Spleen (tissue), 7 donors: ENCODE measurements around the gene ANKRD44.

Experiments used
- POLR2A ChIP-seq, 3 donors: fragments of 450-650 bp; IDR thresholded peaks; one replicate each; pipeline ENCODE4 v1.5.1; 2017; ENCODE audit warnings: antibody characterized with exemption in 3 of 3, mild to moderate bottlenecking in 1 of 3
- POLR2AphosphoS5 ChIP-seq, 3 donors: sonication (generic); formaldehyde crosslinking; IDR thresholded peaks; one replicate each; pipeline ENCODE4 v1.5.1; 2017; ENCODE audit warnings: antibody characterized with exemption in 3 of 3
- TF ChIP-seq, protein P1 (sequence below), 11 experiments: fragments of 200-600 bp in 7 of 11; fragments of 450-650 bp in 4 of 11; sonication (generic) in 4 of 11; IDR thresholded peaks in 8 of 11; conservative IDR thresholded peaks in 3 of 11; 1 replicate in 7 of 11; 2 replicates in 4 of 11; pipeline versions ENCODE4 v1.4.0 to v1.8.0; 2016 to 2021; ENCODE audit warnings: antibody characterized with exemption in 11 of 11, inconsistent platforms in 4 of 11, mild to moderate bottlenecking in 1 of 11
- donor health status: DM: no; HTN: no; CAD: no; lungs with moderate emphysema.
- donor health status: DM: no; HTN: no; CAD: no.
- donor health status: DM: no; HTN: no; CAD: no.

DNA sequence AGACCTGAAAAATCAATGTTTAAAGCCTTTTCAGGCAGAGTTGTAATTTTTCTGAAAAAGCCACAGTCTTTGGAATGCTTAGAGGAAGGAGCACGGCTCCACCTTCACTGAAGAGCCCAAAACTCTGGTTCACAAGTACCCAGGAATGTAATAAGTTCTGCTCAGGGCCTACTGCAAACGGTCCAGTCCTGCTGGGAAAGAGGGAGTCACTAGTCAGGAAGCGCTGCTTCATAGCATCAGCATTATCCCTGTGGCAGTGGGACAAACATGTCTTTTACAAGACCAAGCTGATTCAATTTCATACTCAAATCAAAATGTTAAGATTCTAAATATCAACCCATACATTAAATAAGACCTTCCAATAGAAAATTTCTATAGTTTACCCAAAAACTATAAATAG, 231.2 kb downstream of the ANKRD44 start:
- TF ChIP-seq, protein P1, sequence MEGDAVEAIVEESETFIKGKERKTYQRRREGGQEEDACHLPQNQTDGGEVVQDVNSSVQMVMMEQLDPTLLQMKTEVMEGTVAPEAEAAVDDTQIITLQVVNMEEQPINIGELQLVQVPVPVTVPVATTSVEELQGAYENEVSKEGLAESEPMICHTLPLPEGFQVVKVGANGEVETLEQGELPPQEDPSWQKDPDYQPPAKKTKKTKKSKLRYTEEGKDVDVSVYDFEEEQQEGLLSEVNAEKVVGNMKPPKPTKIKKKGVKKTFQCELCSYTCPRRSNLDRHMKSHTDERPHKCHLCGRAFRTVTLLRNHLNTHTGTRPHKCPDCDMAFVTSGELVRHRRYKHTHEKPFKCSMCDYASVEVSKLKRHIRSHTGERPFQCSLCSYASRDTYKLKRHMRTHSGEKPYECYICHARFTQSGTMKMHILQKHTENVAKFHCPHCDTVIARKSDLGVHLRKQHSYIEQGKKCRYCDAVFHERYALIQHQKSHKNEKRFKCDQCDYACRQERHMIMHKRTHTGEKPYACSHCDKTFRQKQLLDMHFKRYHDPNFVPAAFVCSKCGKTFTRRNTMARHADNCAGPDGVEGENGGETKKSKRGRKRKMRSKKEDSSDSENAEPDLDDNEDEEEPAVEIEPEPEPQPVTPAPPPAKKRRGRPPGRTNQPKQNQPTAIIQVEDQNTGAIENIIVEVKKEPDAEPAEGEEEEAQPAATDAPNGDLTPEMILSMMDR (IDR thresholded peaks at IDR 0.05 in 8 of 11, conservative IDR thresholded peaks at IDR 0.05 in 3 of 11): no peak
- no peak for TF ChIP-seq POLR2AphosphoS5 (IDR thresholded peaks at IDR 0.05)
- TF ChIP-seq POLR2A (IDR thresholded peaks at IDR 0.05): no peak
